Loucy (cell line): Measurements from ENCODE around the gene NFS1.
"Not testable (repeated sequence)": the region's sequence is repeated elsewhere in the genome, so short reads cannot be mapped to it uniquely, and the experiment has no call there.

ENCODE experiments used
- H2AFZ ChIP-seq: fragments of 200-600 bp; sonication (generic); 2 replicates; pipeline ENCODE4 v1.6.0; 2016; ENCODE audit warnings: antibody characterized with exemption, mild to moderate bottlenecking, low read length, moderate library complexity
- H3F3A ChIP-seq: fragments of 200-600 bp; 2 replicates; pipeline ENCODE4 v1.6.0; 2016; ENCODE audit warnings: antibody characterized with exemption, low read depth, mild to moderate bottlenecking
- H3K27me3 ChIP-seq: fragments of 200-600 bp; sonication (generic); 2 replicates; pipeline ENCODE4 v1.6.1; 2014; ENCODE audit warnings: low read length, mild to moderate bottlenecking; ENCODE audit not compliant: insufficient read depth, poor library complexity, severe bottlenecking
- H3K36me3 ChIP-seq: fragments of 200-600 bp; sonication (generic); 2 replicates; pipeline ENCODE4 v1.6.1; 2016; ENCODE audit warnings: low read length; ENCODE audit not compliant: insufficient read depth
- H3K4me1 ChIP-seq: fragments of 200-600 bp; sonication (generic); 2 replicates; pipeline ENCODE4 v1.5.1; 2014; ENCODE audit warnings: low read length, mild to moderate bottlenecking; ENCODE audit not compliant: insufficient read depth, poor library complexity, severe bottlenecking
- H3K4me2 ChIP-seq: fragments of 200-600 bp; sonication (generic); 2 replicates; pipeline ENCODE4 v1.6.0; 2014; ENCODE audit warnings: antibody characterized with exemption, low read length, low read depth, mild to moderate bottlenecking; ENCODE audit not compliant: poor library complexity, severe bottlenecking
- H3K4me3 ChIP-seq: fragments of 200-600 bp; sonication (generic); 2 replicates; pipeline ENCODE4 v1.5.1; 2014; ENCODE audit warnings: low read length, mild to moderate bottlenecking, mixed read lengths; ENCODE audit not compliant: poor library complexity, severe bottlenecking
- H3K79me2 ChIP-seq: fragments of 200-600 bp; sonication (generic); 2 replicates; pipeline ENCODE4 v1.6.1; 2014; ENCODE audit warnings: low read length; ENCODE audit not compliant: insufficient read depth
- H3K9ac ChIP-seq: fragments of 200-600 bp; sonication (generic); 2 replicates; pipeline ENCODE4 v1.6.0; 2014; ENCODE audit warnings: mild to moderate bottlenecking, low read depth, low read length, moderate library complexity; ENCODE audit not compliant: poor library complexity, severe bottlenecking
- H3K9me2 ChIP-seq: fragments of 200-600 bp; sonication (generic); replicated peaks from 2 replicates; pipeline ENCODE4 v1.6.1; 2016; ENCODE audit warnings: low read depth, low read length, mixed read lengths
- H3K9me3 ChIP-seq: fragments of 200-600 bp; sonication (generic); 2 replicates; pipeline ENCODE4 v1.6.1; 2014; ENCODE audit warnings: mild to moderate bottlenecking, antibody characterized with exemption, low read length, low read depth; ENCODE audit not compliant: insufficient read depth
- H4K20me1 ChIP-seq: fragments of 200-600 bp; sonication (generic); 2 replicates; pipeline ENCODE4 v1.6.0; 2014; ENCODE audit warnings: antibody characterized with exemption, low read length, mild to moderate bottlenecking; ENCODE audit not compliant: insufficient read depth, poor library complexity, severe bottlenecking
- CTCF ChIP-seq: fragments of 200-600 bp; sonication (generic); conservative IDR thresholded peaks from 2 replicates; pipeline ENCODE4 v1.5.1; 2014; ENCODE audit warnings: mild to moderate bottlenecking, antibody characterized with exemption, low read length
- EZH2phosphoT487 ChIP-seq: fragments of 200-600 bp; IDR thresholded peaks from 2 replicates; pipeline ENCODE4 v1.6.1; 2018; ENCODE audit warnings: antibody characterized with exemption, mild to moderate bottlenecking, moderate library complexity, borderline replicate concordance

The NFS1 gene

GRCh38 chr20:35710039-35710438 lies 10.9 kb upstream of the NFS1 start:
- Histone ChIP-seq H3F3A (no peaks in the 10 kb centered on the region), H3K4me1 (no peaks in the 10 kb centered on the region), H3K4me3 (no peak overlapping the region), H3K79me2 (peaks cover 75% of the 10 kb centered on the region), H2AFZ (no peak overlapping the region), H3K9me3 (no peaks in the 10 kb centered on the region), H3K27me3 (no peaks in the 10 kb centered on the region), H3K9me2 (no peaks in the 10 kb centered on the region), H3K9ac (no peak overlapping the region), H4K20me1 (peaks cover 97% of the 10 kb centered on the region), H3K4me2 (no peak overlapping the region), H3K36me3 (peaks cover 97% of the 10 kb centered on the region)
- TF ChIP-seq EZH2phosphoT487 (no peak), CTCF (no peak)

GRCh38 chr20:35709259-35709658 lies 10.1 kb upstream of the NFS1 start:
- Histone ChIP-seq H3K4me1 (no peaks in the 10 kb centered on the region), H3K79me2 (peaks cover 69% of the 10 kb centered on the region), H3F3A (peaks cover 6% of the 10 kb centered on the region; the same call in 1 of the 2 replicates), H3K36me3 (peaks cover 97% of the 10 kb centered on the region), H3K4me2 (no peak overlapping the region), H3K9me2 (no peaks in the 10 kb centered on the region), H4K20me1 (peaks cover 97% of the 10 kb centered on the region), H2AFZ (no peak overlapping the region), H3K9me3 (no peaks in the 10 kb centered on the region), H3K4me3 (no peak overlapping the region), H3K9ac (no peak overlapping the region), H3K27me3 (no peaks in the 10 kb centered on the region)
- TF ChIP-seq EZH2phosphoT487 = no peak
- TF ChIP-seq CTCF = no peak

GRCh38 chr20:35708502-35708901 lies 9.3 kb upstream of the NFS1 start:
- Histone ChIP-seq H3K4me3 (no peak overlapping the region), H3K4me1 (no peaks in the 10 kb centered on the region), H3K36me3 (peaks cover 97% of the 10 kb centered on the region), H3K27me3 (no peaks in the 10 kb centered on the region), H2AFZ (no peak overlapping the region), H3K9me3 (no peaks in the 10 kb centered on the region), H3K9me2 (no peaks in the 10 kb centered on the region), H3F3A (peaks cover 13% of the 10 kb centered on the region; the same call in 1 of the 2 replicates), H4K20me1 (peaks cover 97% of the 10 kb centered on the region), H3K9ac (no peak overlapping the region), H3K79me2 (peaks cover 69% of the 10 kb centered on the region), H3K4me2 (no peak overlapping the region)
- TF ChIP-seq EZH2phosphoT487 (no peak), CTCF (no peak)

- not testable (repeated sequence) for H3K4me1 ChIP-seq, H3K9ac ChIP-seq, H3K27me3 ChIP-seq, H3K4me2 ChIP-seq, H3K9me2 ChIP-seq, H3K4me3 ChIP-seq, H3K9me3 ChIP-seq, H2AFZ ChIP-seq
- peaks cover 99% of the 10 kb centered on the region for H3K36me3 ChIP-seq
- H3F3A ChIP-seq = peaks cover 30% of the 10 kb centered on the region
- peaks cover 92% of the 10 kb centered on the region for H4K20me1 ChIP-seq
- H3K79me2 ChIP-seq = peaks cover 56% of the 10 kb centered on the region
Observed at GRCh38 chr20:35706591-35707529, 7.7 kb upstream of the NFS1 start.

- not testable (repeated sequence) for H3K4me2 ChIP-seq, H3K4me1 ChIP-seq, H3K4me3 ChIP-seq, H3K9me3 ChIP-seq, H3K9me2 ChIP-seq, H2AFZ ChIP-seq, H3K9ac ChIP-seq, H3K27me3 ChIP-seq
- Histone ChIP-seq H4K20me1 (peaks cover 82% of the 10 kb centered on the region), H3K36me3 (peaks cover 96% of the 10 kb centered on the region), H3K79me2 (peaks cover 50% of the 10 kb centered on the region), H3F3A (peaks cover 30% of the 10 kb centered on the region)
Observed at GRCh38 chr20:35705894-35706293, 6.7 kb upstream of the NFS1 start.
